Measurements from ENCODE around the gene ACTN1. TPM values are rescaled to one million over a fixed set of nuclear protein-coding genes. Genes with fewer than 3 reads are reported as not detected.

ACTN1 gene
- polyA plus RNA-seq, 1 of the 3 experiments (the other 2 are of a cell fraction), result 319 TPM

GRCh38 chr14:68866991-68867533, 112.0 kb downstream of the ACTN1 start (continued):
- no peak for TF ChIP-seq RCOR1 (IDR thresholded peaks at IDR 0.05; ENCODE audit: low read length)
- TF ChIP-seq EZH2phosphoT487 (IDR thresholded peaks at IDR 0.05; ENCODE audit: borderline replicate concordance, low read depth), result no peak
- no peak for TF ChIP-seq TAF1 (IDR thresholded peaks at IDR 0.05; ENCODE audit: borderline replicate concordance, low read depth, low read length)
- no peak for TF ChIP-seq GABPA (IDR thresholded peaks at IDR 0.05; ENCODE audit: low read depth)
- TF ChIP-seq GATA2 (CRISPR knock-in tag; IDR thresholded peaks at IDR 0.05), result no peak
- no peak for TF ChIP-seq NFIC (IDR thresholded peaks at IDR 0.05; ENCODE audit: borderline replicate concordance)
- TF ChIP-seq NRF1 (IDR thresholded peaks at IDR 0.05; ENCODE audit: low read depth, low read length), result no peak
- no peak for TF ChIP-seq CTCF (IDR thresholded peaks at IDR 0.05)

GRCh38 chr14:68865542-68865941, 113.6 kb downstream of the ACTN1 start:
- Histone ChIP-seq H3K36me3 (replicated peaks in 1 of 2; ENCODE audit: control insufficient read depth in 1 of 2, insufficient read depth in 2 of 2, low read length in 1 of 2) (peaks cover 4 to 38% of the 10 kb centered on the region in 2 experiments), H2AFZ (ENCODE audit: low read depth) (no peak overlapping the region), H3K4me2 (no peak overlapping the region), H3F3A (replicated peaks; ENCODE audit: insufficient read depth) (peaks cover 51% of the 10 kb centered on the region), H3K4me1 (ENCODE audit: control insufficient read depth in 1 of 2, insufficient read depth in 2 of 2, low read depth in 1 of 2, low read length in 1 of 2) (no peaks in the 10 kb centered on the region), H4K20me1 (ENCODE audit: insufficient read depth) (no peaks in the 10 kb centered on the region), H3K27ac (ENCODE audit: low read depth in 2 of 2, low read length in 1 of 2) (no peak overlapping the region), H3K79me2 (ENCODE audit: insufficient read depth) (no peaks in the 10 kb centered on the region), H3K9ac (no peak overlapping the region), H3K27me3 (ENCODE audit: insufficient read depth) (no peaks in the 10 kb centered on the region), H3K9me2 (no peaks in the 10 kb centered on the region), H3K9me3 (no peaks in the 10 kb centered on the region), H3K4me3 (ENCODE audit: low read depth in 2 of 2, low read length in 1 of 2) (no peak overlapping the region)
- TF ChIP-seq FOXJ3 (CRISPR knock-in tag; IDR thresholded peaks at IDR 0.05) (no peak), JUND (IDR thresholded peaks at IDR 0.05) (no peak), EZH2phosphoT487 (IDR thresholded peaks at IDR 0.05; ENCODE audit: borderline replicate concordance, low read depth) (no peak)
- WGBS (ENCODE audit: low lambda C conversion rate), result 94% methylated on average over 2 of the region's 2 CpGs
- ChIA-PET POLR2A (no interaction called here), CTCF (interaction anchor here (1.3 to 6.2 kb wide), 2 partner anchors 10 to 242 kb away, joined by 3 to 94 read pairs; no protein-coding TSS in a partner anchor)
- DNase-seq, result no peak

GRCh38 chr14:68864361-68864750, 114.7 kb downstream of the ACTN1 start:
- 95% methylated on average over 6 of the region's 6 CpGs for WGBS (ENCODE audit: low lambda C conversion rate)
- no peak overlapping the region for H3K9ac ChIP-seq
- H3K27me3 ChIP-seq (ENCODE audit: insufficient read depth), result no peaks in the 10 kb centered on the region
- no peaks in the 10 kb centered on the region for H3K4me1 ChIP-seq (ENCODE audit: control insufficient read depth in 1 of 2, insufficient read depth in 2 of 2, low read depth in 1 of 2, low read length in 1 of 2)
- ChIA-PET POLR2A (no interaction called here), CTCF (interaction anchor here (1.0 to 6.2 kb wide), 11 partner anchors 9 to 243 kb away, joined by 3 to 94 read pairs (median 8); no protein-coding TSS in a partner anchor)
- no peak for DNase-seq
- H3K4me3 ChIP-seq (ENCODE audit: low read depth in 2 of 2, low read length in 1 of 2), result no peak overlapping the region
- H4K20me1 ChIP-seq (ENCODE audit: insufficient read depth), result no peaks in the 10 kb centered on the region
- H3K27ac ChIP-seq (ENCODE audit: low read depth in 2 of 2, low read length in 1 of 2), result no peak overlapping the region
- no peak overlapping the region for H2AFZ ChIP-seq (ENCODE audit: low read depth)
- no peaks in the 10 kb centered on the region for H3K9me2 ChIP-seq
- no peak overlapping the region for H3K4me2 ChIP-seq
- H3F3A ChIP-seq (replicated peaks; ENCODE audit: insufficient read depth), result peaks cover 41% of the 10 kb centered on the region
- no peaks in the 10 kb centered on the region for H3K79me2 ChIP-seq (ENCODE audit: insufficient read depth)
- H3K36me3 ChIP-seq (replicated peaks in 1 of 2; ENCODE audit: control insufficient read depth in 1 of 2, insufficient read depth in 2 of 2, low read length in 1 of 2), result peaks cover 0 to 27% of the 10 kb centered on the region in 2 experiments
- H3K9me3 ChIP-seq, result no peaks in the 10 kb centered on the region
- TF ChIP-seq FOXJ3 (CRISPR knock-in tag; IDR thresholded peaks at IDR 0.05), result no peak
- TF ChIP-seq RXRA (IDR thresholded peaks at IDR 0.05; ENCODE audit: borderline replicate concordance, low read depth), result no peak
- TF ChIP-seq RFX5 (IDR thresholded peaks at IDR 0.05; ENCODE audit: low read length), result no peak
- TF ChIP-seq FOSL2 (IDR thresholded peaks at IDR 0.05; ENCODE audit: borderline replicate concordance, low read depth), result no peak
- no peak for TF ChIP-seq MAX (IDR thresholded peaks at IDR 0.05; ENCODE audit: low read depth)
- TF ChIP-seq NRF1 (IDR thresholded peaks at IDR 0.05; ENCODE audit: low read depth, low read length), result no peak
- TF ChIP-seq ELF1 (IDR thresholded peaks at IDR 0.05), result no peak
- no peak for TF ChIP-seq CHD2 (IDR thresholded peaks at IDR 0.05; ENCODE audit: low read length, partially characterized antibody)
- no peak for TF ChIP-seq CTCF (IDR thresholded peaks at IDR 0.05)
- TF ChIP-seq YY1 (IDR thresholded peaks at IDR 0.05; ENCODE audit: low read depth), result no peak
- TF ChIP-seq USF2 (IDR thresholded peaks at IDR 0.05; ENCODE audit: borderline replicate concordance, low read depth, low read length), result no peak
- no peak for TF ChIP-seq PBX3 (IDR thresholded peaks at IDR 0.05)
- TF ChIP-seq JUND (IDR thresholded peaks at IDR 0.05), result no peak
- no peak for TF ChIP-seq SMC3 (IDR thresholded peaks at IDR 0.05; ENCODE audit: low read depth, low read length)
- TF ChIP-seq TAF1 (IDR thresholded peaks at IDR 0.05; ENCODE audit: borderline replicate concordance, low read depth, low read length), result no peak
- no peak for TF ChIP-seq TCF12 (IDR thresholded peaks at IDR 0.05)
